ENCODE measurements around the gene EQTN. TPM values are rescaled to one million over a fixed set of nuclear protein-coding genes. Genes with fewer than 3 reads are reported as not detected.

EQTN gene
- total and polyA plus RNA-seq, 2 donors (not counting 1 experiment from before 2014, with no cell fraction given): 0.58 TPM; not detected in 1

GRCh38 chr9:27280249-27280648 lies 16.7 kb downstream of the EQTN start:
- Histone ChIP-seq H3K27ac (ENCODE audit: low read length in 2 of 2) (no peak overlapping the region), H3K4me2 (replicated peaks; ENCODE audit: low read depth, low read length, poor library complexity, severe bottlenecking) (no peak overlapping the region), H4K20me1 (ENCODE audit: control insufficient read depth, insufficient read depth, low read length, poor library complexity, severe bottlenecking) (no peaks in the 10 kb centered on the region), H3K27me3 (replicated peaks in 1 of 4; ENCODE audit: control extremely low read depth in 1 of 4, control insufficient read depth in 3 of 4, insufficient read depth in 4 of 4, low read length in 3 of 4) (peaks cover 0 to 6% (median 3%) of the 10 kb centered on the region in 4 experiments), H2AFZ (ENCODE audit: insufficient read depth, low read depth, low read length, poor library complexity, severe bottlenecking) (no peak overlapping the region), H3K9me3 (ENCODE audit: control extremely low read depth in 1 of 3, control insufficient read depth in 2 of 3, insufficient read depth in 1 of 3, low read length in 2 of 3) (no peaks in the 10 kb centered on the region), H3K79me2 (ENCODE audit: control insufficient read depth, insufficient read depth, low read length) (no peaks in the 10 kb centered on the region), H3K9ac (ENCODE audit: low read length) (no peak overlapping the region), H3K4me1 (ENCODE audit: control insufficient read depth in 2 of 2, insufficient read depth in 2 of 2, low read length in 2 of 2) (peaks cover 0 to 6% of the 10 kb centered on the region in 2 donors), H3K4me3 (ENCODE audit: control extremely low read depth in 1 of 5, extremely low read depth in 1 of 5, insufficient read depth in 1 of 5, low read depth in 2 of 5, low read length in 4 of 5) (no peak overlapping the region), H3K36me3 (replicated peaks in 1 of 2; ENCODE audit: control extremely low read depth in 1 of 2, control insufficient read depth in 1 of 2, extremely low read depth in 1 of 2, insufficient read depth in 2 of 2, low read length in 1 of 2) (no peaks in the 10 kb centered on the region)
- ChIA-PET CTCF (interaction anchor here (0.8 to 2.2 kb wide), 2 partner anchors 10 to 13 kb away, joined by 3 to 8 read pairs; no protein-coding TSS in a partner anchor), POLR2A (no interaction called here)
- Mint-ChIP-seq H3K27me3 (peaks cover 14% of the 10 kb centered on the region), H3K27ac (no peak overlapping the region), H3K4me1 (peaks cover 4% of the 10 kb centered on the region), H3K4me3 (no peak overlapping the region), H3K9me3 (ENCODE audit: insufficient read depth) (no peaks in the 10 kb centered on the region)
- intact Hi-C loops (cut with micrococcal nuclease): no loop called here
- TF ChIP-seq EZH2 (IDR thresholded peaks at IDR 0.05; ENCODE audit: borderline replicate concordance, insufficient read depth, low read depth, low read length, poor library complexity, severe bottlenecking) (no peak), CTCF (IDR thresholded peaks at IDR 0.05) (no peak)
- no peak for DNase-seq
- no peak for ATAC-seq (ENCODE audit: low read depth)
- WGBS (ENCODE audit: insufficient coverage): 88% methylated on average over 15 of the region's 16 CpGs

- Mint-ChIP-seq H3K9me3 (ENCODE audit: insufficient read depth) (no peaks in the 10 kb centered on the region), H3K27ac (no peak overlapping the region), H3K27me3 (peaks cover 14% of the 10 kb centered on the region), H3K4me3 (no peak overlapping the region), H3K4me1 (peaks cover 4% of the 10 kb centered on the region)
- Histone ChIP-seq H4K20me1 (ENCODE audit: control insufficient read depth, insufficient read depth, low read length, poor library complexity, severe bottlenecking) (no peaks in the 10 kb centered on the region), H3K4me3 (ENCODE audit: control extremely low read depth in 1 of 5, extremely low read depth in 1 of 5, insufficient read depth in 1 of 5, low read depth in 2 of 5, low read length in 4 of 5) (no peak overlapping the region), H3K9me3 (ENCODE audit: control extremely low read depth in 1 of 3, control insufficient read depth in 2 of 3, insufficient read depth in 1 of 3, low read length in 2 of 3) (no peaks in the 10 kb centered on the region), H3K9ac (ENCODE audit: low read length) (no peak overlapping the region), H3K36me3 (replicated peaks in 1 of 2; ENCODE audit: control extremely low read depth in 1 of 2, control insufficient read depth in 1 of 2, extremely low read depth in 1 of 2, insufficient read depth in 2 of 2, low read length in 1 of 2) (no peaks in the 10 kb centered on the region), H3K4me1 (ENCODE audit: control insufficient read depth in 2 of 2, insufficient read depth in 2 of 2, low read length in 2 of 2) (peaks cover 0 to 6% of the 10 kb centered on the region in 2 donors), H3K79me2 (ENCODE audit: control insufficient read depth, insufficient read depth, low read length) (no peaks in the 10 kb centered on the region), H3K27me3 (replicated peaks in 1 of 4; ENCODE audit: control extremely low read depth in 1 of 4, control insufficient read depth in 3 of 4, insufficient read depth in 4 of 4, low read length in 3 of 4) (peaks cover 0 to 6% (median 3%) of the 10 kb centered on the region in 4 experiments), H2AFZ (ENCODE audit: insufficient read depth, low read depth, low read length, poor library complexity, severe bottlenecking) (no peak overlapping the region), H3K4me2 (replicated peaks; ENCODE audit: low read depth, low read length, poor library complexity, severe bottlenecking) (no peak overlapping the region), H3K27ac (ENCODE audit: low read length in 2 of 2) (no peak overlapping the region)
- TF ChIP-seq CTCF (IDR thresholded peaks at IDR 0.05) (no peak), EZH2 (IDR thresholded peaks at IDR 0.05; ENCODE audit: borderline replicate concordance, insufficient read depth, low read depth, low read length, poor library complexity, severe bottlenecking) (no peak)
- DNase-seq: no peak
- 100% methylated on average over 3 of the region's 3 CpGs for WGBS (ENCODE audit: insufficient coverage)
- CTCF ChIA-PET: interaction anchor here (0.8 to 2.2 kb wide), 4 partner anchors 9 to 32 kb away, joined by 3 to 8 read pairs (median 3); no protein-coding TSS in a partner anchor
- POLR2A ChIA-PET: no interaction called here
- ATAC-seq (ENCODE audit: low read depth): no peak
- intact Hi-C loops (cut with micrococcal nuclease): no loop called here
Observed at GRCh38 chr9:27279611-27280010, 17.3 kb downstream of the EQTN start.
